ENCODE data around the gene ACBD5.
"Not testable (repeated sequence)": the region's sequence is repeated elsewhere in the genome, so short reads cannot be mapped to it uniquely, and the experiment has no call there.

The ACBD5 gene

GRCh38 chr10:27240212-27241009 lies at the start of gene ACBD5:
Gene ACBD5, minus strand, starts transcription at chr10:27240797. Its CDS starts 109 bp downstream, at chr10:27240688.
- DNase-seq (ENCODE audit: low read depth) = peak; percentile 88
- TF ChIP-seq CTCF (IDR thresholded peaks at IDR 0.05; ENCODE audit: insufficient read depth, low read depth, low read length, missing control alignments) = no peak
- H3K4me3 ChIP-seq (ENCODE audit: low read depth, low read length) = peak within 1 kb of the TSS; percentile 86

GRCh38 chr10:27285093-27285492 lies 44.5 kb upstream of the ACBD5 start:
- TF ChIP-seq CTCF (IDR thresholded peaks at IDR 0.05; ENCODE audit: insufficient read depth, low read depth, low read length, missing control alignments) = peak; percentile 30
- peak; percentile 59 for DNase-seq (ENCODE audit: low read depth)
- H3K4me3 ChIP-seq (ENCODE audit: low read depth, low read length) = no peak overlapping the region

GRCh38 chr10:27276581-27276980 lies 36.0 kb upstream of the ACBD5 start:
- DNase-seq (ENCODE audit: low read depth) = no peak
- H3K4me3 ChIP-seq (ENCODE audit: low read depth, low read length) = no peak overlapping the region
- no peak for TF ChIP-seq CTCF (IDR thresholded peaks at IDR 0.05; ENCODE audit: insufficient read depth, low read depth, low read length, missing control alignments)

GRCh38 chr10:27266025-27266424 lies 25.4 kb upstream of the ACBD5 start:
- H3K4me3 ChIP-seq (ENCODE audit: low read depth, low read length); DNase-seq (ENCODE audit: low read depth): not testable (repeated sequence)

- not testable (repeated sequence) for H3K4me3 ChIP-seq (ENCODE audit: low read depth, low read length); DNase-seq (ENCODE audit: low read depth)
These were observed 22.2 kb upstream of the ACBD5 start for GRCh38 chr10:27262788-27263187.

- TF ChIP-seq CTCF (IDR thresholded peaks at IDR 0.05; ENCODE audit: insufficient read depth, low read depth, low read length, missing control alignments) = no peak
- H3K4me3 ChIP-seq (ENCODE audit: low read depth, low read length) = no peak overlapping the region
- no peak for DNase-seq (ENCODE audit: low read depth)
These were observed 18.5 kb upstream of the ACBD5 start for GRCh38 chr10:27258838-27259812.

- no peak for TF ChIP-seq CTCF (IDR thresholded peaks at IDR 0.05; ENCODE audit: insufficient read depth, low read depth, low read length, missing control alignments)
These were observed 17.9 kb upstream of the ACBD5 start for GRCh38 chr10:27258492-27258837.

More at GRCh38 chr10:27258492-27258837, 17.9 kb upstream of the ACBD5 start:
- H3K4me3 ChIP-seq (ENCODE audit: low read depth, low read length) = 0 out of 2 replicates have a peak overlapping the region, but pooled peaks have one; percentile 9
- DNase-seq (ENCODE audit: low read depth) = no peak
